GM10266 (cell line): ENCODE data around the gene RPRD1A.

Experiments
- DNase-seq: peaks from one replicate; pipeline ENCODE4 v3.0.0; 2012; ENCODE audit errors: extremely low spot score
- CTCF ChIP-seq: IDR thresholded peaks from 2 replicates; pipeline ENCODE4 v1.5.1; 2012; ENCODE audit warnings: mild to moderate bottlenecking, low read depth; ENCODE audit not compliant: control insufficient read depth, insufficient read depth; ENCODE audit errors: missing control alignments

Gene RPRD1A

GRCh38 chr18:36043153-36043552 lies 24.2 kb downstream of the RPRD1A start:
- no peak for TF ChIP-seq CTCF
- no peak for DNase-seq

- no peak for DNase-seq
- no peak for TF ChIP-seq CTCF
Measured at GRCh38 chr18:36041146-36041545, 26.2 kb downstream of the RPRD1A start.

GRCh38 chr18:36038102-36038663 lies 29.2 kb downstream of the RPRD1A start:
- no peak for DNase-seq
- TF ChIP-seq CTCF, result no peak

GRCh38 chr18:36035253-36035652 lies 32.1 kb downstream of the RPRD1A start:
- DNase-seq, result no peak
- no peak for TF ChIP-seq CTCF

GRCh38 chr18:36034299-36034895 lies 33.0 kb downstream of the RPRD1A start:
- TF ChIP-seq CTCF, result no peak
- DNase-seq, result no peak

GRCh38 chr18:36031903-36032302 lies 35.5 kb downstream of the RPRD1A start:
- no peak for TF ChIP-seq CTCF
- no peak for DNase-seq

- TF ChIP-seq CTCF, result no peak
- DNase-seq, result no peak
Measured at GRCh38 chr18:36031407-36031806, 36.0 kb downstream of the RPRD1A start.
